Ecto neural progenitor cell (in vitro differentiated cells): Measurements from ENCODE around the gene MAP3K5.
A peak's percentile ranks its signal among the peaks of the same experiment; 100 is the strongest.
"Not testable (repeated sequence)": the region's sequence is repeated elsewhere in the genome, so short reads cannot be mapped to it uniquely, and the experiment has no call there.

Experiments
- DNase-seq: peaks from one replicate; pipeline ENCODE4 v3.0.0-alpha.2; 2018; ENCODE audit warnings: low spot score

The MAP3K5 gene, protein sequence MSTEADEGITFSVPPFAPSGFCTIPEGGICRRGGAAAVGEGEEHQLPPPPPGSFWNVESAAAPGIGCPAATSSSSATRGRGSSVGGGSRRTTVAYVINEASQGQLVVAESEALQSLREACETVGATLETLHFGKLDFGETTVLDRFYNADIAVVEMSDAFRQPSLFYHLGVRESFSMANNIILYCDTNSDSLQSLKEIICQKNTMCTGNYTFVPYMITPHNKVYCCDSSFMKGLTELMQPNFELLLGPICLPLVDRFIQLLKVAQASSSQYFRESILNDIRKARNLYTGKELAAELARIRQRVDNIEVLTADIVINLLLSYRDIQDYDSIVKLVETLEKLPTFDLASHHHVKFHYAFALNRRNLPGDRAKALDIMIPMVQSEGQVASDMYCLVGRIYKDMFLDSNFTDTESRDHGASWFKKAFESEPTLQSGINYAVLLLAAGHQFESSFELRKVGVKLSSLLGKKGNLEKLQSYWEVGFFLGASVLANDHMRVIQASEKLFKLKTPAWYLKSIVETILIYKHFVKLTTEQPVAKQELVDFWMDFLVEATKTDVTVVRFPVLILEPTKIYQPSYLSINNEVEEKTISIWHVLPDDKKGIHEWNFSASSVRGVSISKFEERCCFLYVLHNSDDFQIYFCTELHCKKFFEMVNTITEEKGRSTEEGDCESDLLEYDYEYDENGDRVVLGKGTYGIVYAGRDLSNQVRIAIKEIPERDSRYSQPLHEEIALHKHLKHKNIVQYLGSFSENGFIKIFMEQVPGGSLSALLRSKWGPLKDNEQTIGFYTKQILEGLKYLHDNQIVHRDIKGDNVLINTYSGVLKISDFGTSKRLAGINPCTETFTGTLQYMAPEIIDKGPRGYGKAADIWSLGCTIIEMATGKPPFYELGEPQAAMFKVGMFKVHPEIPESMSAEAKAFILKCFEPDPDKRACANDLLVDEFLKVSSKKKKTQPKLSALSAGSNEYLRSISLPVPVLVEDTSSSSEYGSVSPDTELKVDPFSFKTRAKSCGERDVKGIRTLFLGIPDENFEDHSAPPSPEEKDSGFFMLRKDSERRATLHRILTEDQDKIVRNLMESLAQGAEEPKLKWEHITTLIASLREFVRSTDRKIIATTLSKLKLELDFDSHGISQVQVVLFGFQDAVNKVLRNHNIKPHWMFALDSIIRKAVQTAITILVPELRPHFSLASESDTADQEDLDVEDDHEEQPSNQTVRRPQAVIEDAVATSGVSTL (N-terminal part only)

DNA sequence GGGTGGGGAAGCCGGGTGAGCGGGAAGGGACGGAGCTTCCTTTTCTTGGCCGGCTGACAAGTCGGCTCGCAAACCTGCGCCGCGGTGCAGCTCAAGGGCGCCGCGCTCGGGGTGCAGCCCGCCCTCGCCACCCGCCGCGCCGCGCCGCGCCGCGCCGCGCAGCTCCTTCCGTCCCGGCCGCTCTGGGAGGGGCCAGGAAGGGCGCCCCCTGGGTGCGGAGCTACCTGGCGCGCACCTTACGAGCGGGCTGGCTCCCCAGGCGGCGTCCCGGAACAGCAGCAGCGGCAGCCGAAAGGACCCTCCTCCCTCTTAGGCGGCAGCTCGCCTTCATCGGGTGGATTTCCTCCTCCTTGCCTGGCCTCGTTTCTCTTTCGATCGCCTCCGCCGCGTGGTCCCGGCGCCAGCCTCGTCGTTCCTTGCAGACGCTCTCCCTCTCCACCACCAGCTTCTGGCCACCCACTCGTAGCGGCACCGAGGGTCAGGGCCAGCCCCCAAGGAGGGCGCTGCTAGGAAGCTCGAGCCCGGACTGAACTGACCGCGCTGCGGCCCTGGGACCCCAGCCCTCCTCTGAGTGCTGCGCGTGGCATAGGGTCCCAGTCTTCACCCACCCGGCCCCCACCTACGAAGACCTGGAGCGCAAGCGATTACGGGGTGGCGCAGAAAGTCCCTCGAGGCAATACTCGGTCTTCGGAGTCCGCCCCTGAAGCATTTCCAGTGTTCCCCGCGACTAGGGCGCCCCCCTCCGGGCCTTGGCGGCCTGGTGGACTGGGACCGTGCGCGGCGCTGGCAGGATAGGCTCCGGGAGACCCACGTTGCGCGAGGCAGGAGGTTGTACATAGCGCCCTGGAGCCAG, at the start of gene MAP3K5:
Gene MAP3K5 (minus strand): TSS at position 68 of the 853 bp plus-strand sequence. CDS start 320 bp downstream, outside the sequence.
- peak; percentile 88 for DNase-seq

DNA sequence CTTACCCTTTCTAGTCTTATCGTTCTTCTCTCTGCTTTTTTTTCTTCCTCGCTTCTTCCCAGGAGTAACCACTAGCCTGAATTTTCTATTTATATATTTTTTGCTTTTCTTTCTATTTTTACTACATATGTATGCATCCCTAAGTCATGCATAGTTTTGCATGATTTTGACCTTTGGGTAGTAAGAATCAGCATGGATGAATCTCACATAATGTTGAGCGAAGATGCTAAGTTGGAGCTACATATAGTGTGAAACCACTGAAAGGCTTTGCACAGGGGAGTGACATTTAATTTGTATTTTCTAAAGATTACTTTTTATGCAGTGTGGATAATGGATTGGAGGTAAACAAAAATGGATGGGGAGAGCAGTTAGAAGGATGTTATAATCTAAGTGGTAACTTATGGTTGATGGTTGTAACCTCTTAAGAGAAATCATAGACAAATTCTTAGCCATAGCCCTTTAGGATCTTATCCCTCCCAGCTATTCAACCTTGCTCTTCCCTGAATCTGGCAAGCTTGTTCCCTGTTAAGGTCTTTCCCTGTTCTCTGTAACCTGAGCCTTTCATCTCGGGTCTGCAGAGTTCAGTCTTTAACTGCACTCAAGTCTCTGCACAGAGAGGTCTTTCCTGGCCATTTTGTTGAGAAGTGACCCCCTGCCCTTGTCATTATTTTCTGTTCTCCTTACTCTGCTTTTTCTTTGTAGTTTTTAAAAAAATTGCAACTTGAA, 48.2 kb upstream of the MAP3K5 start:
- no peak for DNase-seq

DNA sequence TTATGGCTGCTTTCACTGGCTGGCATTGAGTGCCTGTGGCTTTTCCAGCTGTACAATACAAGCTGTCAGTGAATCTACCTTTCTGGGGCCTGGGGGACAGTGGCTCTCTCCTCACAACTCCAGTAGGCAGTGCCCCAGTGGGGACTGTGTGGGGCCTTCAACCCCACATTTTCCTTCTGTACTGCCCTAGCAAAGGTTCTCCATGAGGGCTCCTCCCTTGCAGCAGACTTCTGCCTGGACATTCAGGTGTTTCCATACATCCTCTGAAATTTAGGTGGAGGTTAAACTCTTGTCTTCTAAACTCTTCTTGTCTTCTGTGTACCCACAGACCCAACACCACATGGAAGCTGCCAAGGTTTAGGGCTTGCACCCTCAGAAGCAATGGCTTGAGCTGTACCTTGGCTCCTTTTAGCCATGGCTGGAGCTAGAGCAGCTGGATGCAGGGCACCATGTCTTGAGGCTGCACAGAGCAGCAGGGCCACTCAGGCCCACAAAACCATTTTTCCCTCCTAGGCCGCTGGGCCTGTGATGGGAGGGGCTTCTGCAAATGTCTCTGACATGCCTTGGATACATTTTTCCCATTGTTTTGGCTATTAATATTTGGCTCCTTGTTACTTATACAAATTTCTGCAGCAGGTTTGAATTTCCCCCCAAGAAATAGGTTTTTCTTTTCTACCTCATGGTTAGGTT, 39.7 kb upstream of the MAP3K5 start:
- no peak for DNase-seq

DNA sequence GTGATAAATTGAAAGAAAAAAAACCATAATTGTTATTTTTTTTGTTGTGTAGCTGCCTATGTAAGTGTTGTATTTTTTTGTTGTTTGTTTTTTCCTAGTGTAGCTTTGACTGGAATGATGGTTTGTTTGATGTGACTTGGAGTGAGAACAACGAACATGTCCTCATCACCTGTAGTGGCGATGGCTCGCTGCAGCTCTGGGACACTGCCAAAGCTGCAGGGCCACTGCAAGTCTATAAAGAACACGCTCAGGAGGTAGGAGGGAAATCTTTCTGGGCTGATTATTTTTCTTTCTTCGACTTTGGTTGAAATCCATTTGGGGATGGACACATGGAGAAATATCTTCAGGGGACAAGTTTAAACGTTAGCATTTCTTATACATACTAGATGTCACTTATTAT, 33.9 kb upstream of the MAP3K5 start:
- no peak for DNase-seq

DNA sequence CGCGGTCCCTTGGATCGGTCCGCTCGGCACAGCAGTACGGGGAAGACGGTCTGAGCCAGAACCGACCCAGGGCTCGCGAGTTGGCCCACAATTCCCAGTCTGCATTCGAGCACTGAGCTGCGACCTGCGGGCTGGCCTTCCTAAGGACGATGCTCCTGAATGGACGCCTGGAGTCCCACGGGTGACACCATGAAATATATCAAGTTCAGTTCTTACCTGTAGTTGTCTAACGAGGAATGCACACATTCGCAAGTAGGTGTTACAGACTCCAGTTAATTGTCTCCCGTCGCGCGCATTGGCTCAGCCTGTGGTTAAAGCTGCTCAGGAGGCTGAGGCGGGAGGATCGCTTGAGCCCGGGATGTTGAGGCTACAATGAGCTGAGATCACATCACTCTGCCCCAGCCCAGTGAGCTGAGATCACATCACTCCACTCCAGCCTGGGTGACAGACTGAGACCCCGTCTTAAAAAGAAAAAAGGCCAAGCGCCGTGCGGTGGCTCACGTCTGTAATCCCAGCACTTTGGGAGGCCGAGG, 30.9 kb upstream of the MAP3K5 start:
- no peak for DNase-seq

DNA sequence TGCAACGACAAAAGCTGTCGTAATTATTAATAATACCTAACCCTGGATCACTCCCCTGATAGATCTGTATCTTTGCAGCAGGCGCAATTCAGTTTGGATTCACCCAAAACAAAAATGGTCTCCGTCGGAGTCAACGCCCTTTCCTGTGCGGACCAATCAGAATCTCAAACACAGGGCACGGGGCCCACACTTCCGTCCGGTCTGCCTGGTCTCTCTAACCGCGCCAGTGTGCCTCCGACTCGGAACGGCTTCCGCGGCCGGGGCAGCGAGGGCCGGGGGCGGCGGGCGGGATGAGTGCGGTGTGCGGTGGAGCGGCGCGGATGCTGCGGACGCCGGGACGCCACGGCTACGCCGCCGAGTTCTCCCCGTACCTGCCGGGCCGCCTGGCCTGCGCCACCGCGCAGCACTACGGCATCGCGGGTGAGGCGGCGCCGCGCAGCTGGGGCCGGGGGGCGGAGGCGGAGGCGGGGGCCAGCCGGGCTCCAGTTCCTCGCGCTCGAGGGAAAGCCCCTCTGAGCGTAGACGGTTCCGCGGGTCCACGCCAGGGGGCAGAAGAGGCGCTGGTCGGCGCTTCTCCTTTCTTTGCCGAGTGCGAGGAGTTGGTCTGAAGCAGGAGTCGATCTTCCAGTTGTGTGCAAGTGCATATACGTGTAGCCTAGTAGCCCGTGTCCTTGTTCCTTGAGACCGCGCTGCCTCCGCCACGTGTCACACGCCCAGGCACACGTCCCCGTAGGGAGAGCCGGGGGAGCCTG, 30.3 kb upstream of the MAP3K5 start, which contains the start of gene PEX7:
Gene PEX7 (plus strand): TSS at position 217 of the 752 bp plus-strand sequence. CDS start 74 bp downstream, at position 291.
- DNase-seq: peak; percentile 92

DNA sequence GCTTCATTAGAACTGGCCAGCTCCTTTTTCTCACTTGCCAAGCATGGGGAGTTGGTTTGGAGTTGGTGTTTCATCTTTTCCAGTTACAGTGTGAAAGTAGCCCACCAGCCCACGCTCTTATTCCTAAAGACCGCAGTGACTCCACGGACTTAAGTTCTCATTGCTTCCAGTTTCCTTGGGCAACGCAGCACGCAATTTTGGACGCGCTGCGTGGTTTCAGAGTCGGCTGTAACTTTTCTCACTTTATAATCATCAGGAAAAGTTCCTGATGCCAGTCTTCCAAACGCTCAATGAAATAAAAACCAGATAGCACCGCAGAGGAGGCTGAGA, 29.7 kb upstream of the MAP3K5 start:
- no peak for DNase-seq

DNA sequence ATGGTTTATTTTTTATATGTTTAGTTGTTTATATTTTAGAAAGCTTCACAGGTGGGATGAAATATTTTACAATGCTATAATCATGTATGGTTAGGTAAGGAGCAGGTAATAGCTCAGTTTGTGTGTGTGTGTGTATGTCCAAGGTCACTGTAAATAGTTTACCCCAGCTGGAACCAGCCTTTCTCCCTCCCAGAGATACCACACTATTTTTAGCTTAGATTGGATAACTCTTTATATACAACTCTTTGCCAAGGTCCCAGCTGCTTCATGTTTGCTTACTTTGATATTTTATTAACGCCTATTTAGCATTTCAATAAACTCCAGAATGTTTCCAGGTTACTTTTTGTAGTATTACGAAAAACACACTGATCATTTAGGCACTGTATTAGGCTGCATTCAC, 28.3 kb upstream of the MAP3K5 start:
- DNase-seq: no peak

DNA sequence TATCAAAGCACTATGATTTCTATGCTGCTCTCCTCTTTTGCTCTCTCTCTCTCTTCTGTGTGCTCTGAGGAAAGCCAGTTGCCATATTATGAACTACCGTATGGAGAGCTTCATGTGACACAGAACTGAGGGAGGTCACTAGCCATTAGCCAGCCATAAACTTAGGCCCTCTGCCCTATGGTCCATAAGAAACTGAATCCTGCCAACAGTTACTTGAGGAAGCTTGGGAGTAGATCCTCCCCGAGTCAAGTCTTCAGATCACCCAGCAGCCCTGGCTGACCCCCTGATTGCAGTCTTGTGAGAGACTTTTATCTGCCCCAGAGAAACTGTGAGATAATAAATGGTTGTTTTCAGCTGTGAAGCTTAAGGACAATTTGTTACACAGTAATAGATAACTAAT, 24.4 kb upstream of the MAP3K5 start:
- DNase-seq: no peak

DNA sequence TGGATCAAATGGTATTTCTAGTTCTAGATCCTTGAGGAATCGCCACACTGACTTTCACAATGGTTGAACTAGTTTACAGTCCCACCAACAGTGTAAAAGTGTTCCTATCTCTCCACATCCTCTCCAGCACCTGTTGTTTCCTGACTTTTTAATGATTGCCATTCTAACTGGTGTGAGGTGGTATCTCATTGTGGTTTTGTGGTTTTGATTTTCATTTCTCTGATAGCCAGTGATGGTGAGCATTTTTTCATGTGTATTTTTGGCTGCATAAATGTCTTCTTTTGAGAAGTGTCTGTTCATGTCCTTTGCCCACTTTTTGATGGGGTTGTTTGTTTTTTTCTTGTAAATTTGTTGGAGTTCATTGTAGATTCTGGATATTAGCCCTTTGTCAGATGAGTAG, 23.3 kb upstream of the MAP3K5 start:
- not testable (repeated sequence) for DNase-seq

DNA sequence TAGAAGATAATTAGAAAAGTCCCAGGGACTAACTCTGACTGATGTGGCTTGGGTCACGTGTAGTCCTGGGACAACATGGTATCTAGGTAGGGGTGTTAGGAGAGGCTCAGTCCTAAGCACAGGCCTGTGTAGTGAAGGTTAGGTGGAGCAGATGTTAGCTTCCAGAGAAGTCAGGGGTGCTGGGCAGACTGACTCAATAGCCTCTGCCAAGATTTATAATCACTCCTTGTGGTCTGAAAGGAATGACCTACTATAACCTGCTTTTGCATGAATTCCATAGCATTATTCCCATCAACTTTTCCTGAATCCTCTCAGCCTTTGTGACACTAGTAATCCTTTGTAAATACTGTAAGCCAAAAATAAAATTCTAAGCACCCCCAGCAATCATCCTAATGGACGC, 19.9 kb upstream of the MAP3K5 start:
- no peak for DNase-seq

DNA sequence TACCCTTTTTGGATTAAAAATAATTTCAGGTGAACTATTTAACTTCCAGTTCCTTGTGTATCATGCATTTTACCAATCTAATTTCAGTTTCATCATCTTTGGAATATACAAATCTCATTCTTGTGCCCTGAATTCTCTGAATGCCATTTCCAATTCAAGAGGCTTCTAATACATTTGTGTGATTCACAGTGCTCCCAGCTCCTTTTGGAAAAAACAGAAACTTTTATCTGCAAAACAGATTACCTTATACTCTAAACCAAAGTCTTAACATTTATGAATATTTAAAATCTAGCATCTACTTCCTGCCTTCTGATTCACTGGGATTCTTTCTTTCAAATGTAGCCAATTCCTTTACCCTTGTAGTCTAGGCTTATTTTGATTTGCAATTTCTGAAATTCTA, 19.0 kb upstream of the MAP3K5 start:
- DNase-seq: no peak

DNA sequence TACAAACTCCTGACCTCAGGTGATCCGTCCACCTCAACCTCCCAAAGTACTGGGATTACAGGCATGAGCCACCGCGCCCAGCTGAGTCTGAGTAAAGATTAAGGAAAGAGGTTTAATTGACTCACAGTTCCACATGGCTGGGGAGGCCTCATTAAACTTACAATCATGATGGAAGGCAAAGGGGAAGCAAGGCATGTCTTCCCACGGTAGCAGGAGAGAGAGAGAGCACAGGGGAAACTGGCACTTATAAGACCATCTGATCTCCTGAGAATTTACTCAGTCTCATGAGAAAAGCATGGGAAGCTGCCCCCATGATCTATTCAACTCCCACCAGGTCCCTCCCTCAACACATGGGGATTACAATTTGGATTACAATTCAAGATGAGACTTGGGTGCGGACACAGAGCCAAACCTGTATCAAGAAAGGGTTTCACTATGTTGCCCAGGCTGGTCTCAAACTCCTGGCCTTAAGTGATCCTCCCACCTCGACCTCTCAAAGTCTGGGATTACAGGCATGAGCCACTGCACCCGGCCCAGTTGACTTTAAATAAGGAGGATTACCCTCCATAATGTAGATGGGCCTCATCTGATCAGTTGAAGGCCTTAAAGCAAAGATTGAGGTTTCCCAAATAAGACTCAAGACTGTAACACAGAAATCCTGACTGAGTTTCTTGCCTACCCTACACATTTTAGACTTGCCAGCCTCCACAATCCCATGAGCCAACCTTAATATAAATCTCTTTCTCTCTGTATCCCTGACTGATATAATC, 17.0 kb upstream of the MAP3K5 start:
- no peak for DNase-seq

DNA sequence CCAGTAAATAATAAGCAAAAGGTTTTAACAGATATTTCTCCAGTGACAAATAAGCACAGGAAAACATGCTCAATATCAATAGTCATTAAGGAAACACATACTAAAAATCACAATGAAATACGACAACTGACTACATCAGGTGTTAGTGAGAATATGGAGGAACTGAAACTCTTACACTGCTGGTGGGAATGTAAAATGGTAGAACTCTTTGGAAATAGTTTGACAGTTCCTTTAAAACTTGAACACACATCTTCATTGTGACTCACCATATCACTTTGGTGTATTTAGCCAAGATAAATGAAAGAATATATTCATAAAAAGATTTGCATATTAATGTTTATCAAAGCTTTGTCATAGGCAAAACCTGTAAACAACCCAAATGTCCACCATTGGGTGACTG, 11.3 kb upstream of the MAP3K5 start:
- DNase-seq: no peak

DNA sequence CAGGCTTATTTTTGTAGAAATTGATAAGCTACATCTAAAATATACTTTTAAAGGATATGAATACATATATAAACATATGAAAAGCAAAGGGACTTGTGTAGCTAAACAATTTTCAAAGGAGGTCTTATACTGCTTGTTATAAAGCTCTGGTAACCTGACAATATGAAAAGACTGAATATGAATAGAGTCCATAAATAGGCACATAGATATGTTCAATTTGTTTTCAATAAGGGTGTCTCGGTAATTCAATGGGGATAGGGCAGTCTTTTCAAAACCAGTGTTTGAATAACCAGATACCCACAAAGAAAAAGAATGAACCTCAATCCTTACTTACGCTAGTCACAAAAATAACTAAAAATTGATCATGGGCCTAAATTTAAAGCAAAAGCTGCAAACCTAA, 9.3 kb upstream of the MAP3K5 start:
- no peak for DNase-seq

DNA sequence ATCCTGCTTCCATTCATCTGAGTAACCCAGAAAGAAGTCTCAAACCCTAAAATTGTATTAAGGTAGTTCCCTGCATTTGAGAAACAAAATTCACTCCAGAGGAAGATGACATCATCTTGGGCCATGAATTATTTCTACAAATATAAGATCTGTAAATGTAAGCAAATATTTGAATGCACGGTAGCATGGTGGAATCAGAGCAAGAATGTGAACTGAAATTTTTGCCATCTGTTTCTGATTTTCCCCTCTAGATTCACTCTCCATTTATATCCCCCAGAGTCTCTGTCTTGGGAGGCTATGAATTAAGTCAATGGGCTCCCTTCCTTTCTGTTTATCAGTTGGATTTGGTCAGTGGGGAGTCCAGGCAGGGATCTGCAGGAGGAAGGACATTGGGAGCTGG, 5.8 kb upstream of the MAP3K5 start:
- DNase-seq: no peak

DNA sequence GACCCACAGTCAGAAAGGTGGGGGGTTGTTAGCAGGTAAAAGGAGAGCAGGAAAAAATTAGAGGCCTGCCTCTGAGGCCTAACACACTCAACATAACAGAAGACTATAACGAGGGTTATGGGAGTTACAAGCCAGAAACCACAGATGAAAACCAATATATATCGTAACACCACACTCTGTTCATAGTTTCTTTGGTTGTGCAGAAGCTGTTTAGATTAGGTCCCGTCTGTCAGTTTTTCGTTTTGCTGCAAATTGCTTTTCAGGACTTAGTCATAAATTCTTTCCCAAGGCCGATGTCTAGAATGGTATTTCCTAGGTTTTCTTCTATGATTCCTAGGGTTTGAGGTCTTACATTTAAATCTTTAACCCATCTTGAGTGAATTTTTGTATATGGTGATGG, 3.7 kb upstream of the MAP3K5 start:
- DNase-seq: no peak

DNA sequence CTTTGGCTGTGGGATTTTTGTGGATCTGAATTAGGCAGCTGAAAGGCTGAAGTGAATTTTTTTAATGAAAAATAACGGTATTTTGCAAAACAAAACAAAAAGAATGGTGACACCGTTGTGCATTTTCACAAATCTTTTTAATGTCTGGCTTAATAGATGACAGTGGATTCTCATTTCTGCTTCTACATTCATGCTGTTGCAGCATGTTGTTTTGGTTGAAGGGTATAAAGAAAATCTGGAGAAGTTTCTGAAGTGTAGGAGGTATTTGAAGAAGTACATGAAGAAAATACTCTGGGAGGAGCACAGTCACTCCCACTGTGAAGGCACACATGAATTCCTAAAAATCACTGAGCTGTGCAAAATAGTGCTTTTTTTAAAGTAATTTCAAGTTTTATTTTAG, 3.1 kb upstream of the MAP3K5 start:
- DNase-seq: no peak
